Gastroesophageal sphincter (tissue), 3 donors: ENCODE results near the gene ALG12.

ENCODE experiments used
- EP300 ChIP-seq: sonication (generic); formaldehyde crosslinking; IDR thresholded peaks from one replicate; pipeline ENCODE4 v1.6.1; 2017; ENCODE audit warnings: antibody characterized with exemption, mild to moderate bottlenecking
- POLR2A ChIP-seq, 2 donors: fragments of 450-650 bp; IDR thresholded peaks; one replicate each; pipeline ENCODE4 v1.6.1; 2017; ENCODE audit warnings: antibody characterized with exemption in 2 of 2, mild to moderate bottlenecking in 2 of 2, moderate library complexity in 1 of 2
- POLR2AphosphoS5 ChIP-seq: sonication (generic); formaldehyde crosslinking; IDR thresholded peaks from one replicate; pipeline ENCODE4 v1.6.1; 2017; ENCODE audit warnings: antibody characterized with exemption
- TF ChIP-seq, protein P1 (sequence below), 4 experiments: fragments of 200-600 bp in 2 of 4; fragments of 450-650 bp in 2 of 4; sonication (generic) in 1 of 4; IDR thresholded peaks; one replicate each; pipeline ENCODE4 v1.5.1; 2017 to 2019; ENCODE audit warnings: antibody characterized with exemption in 4 of 4, mild to moderate bottlenecking in 2 of 4, moderate library complexity in 2 of 4

GRCh38 chr22:49852898-49853894, 65.0 kb downstream of the ALG12 start, which contains the start of gene ZBED4:
- TF ChIP-seq, protein P1, sequence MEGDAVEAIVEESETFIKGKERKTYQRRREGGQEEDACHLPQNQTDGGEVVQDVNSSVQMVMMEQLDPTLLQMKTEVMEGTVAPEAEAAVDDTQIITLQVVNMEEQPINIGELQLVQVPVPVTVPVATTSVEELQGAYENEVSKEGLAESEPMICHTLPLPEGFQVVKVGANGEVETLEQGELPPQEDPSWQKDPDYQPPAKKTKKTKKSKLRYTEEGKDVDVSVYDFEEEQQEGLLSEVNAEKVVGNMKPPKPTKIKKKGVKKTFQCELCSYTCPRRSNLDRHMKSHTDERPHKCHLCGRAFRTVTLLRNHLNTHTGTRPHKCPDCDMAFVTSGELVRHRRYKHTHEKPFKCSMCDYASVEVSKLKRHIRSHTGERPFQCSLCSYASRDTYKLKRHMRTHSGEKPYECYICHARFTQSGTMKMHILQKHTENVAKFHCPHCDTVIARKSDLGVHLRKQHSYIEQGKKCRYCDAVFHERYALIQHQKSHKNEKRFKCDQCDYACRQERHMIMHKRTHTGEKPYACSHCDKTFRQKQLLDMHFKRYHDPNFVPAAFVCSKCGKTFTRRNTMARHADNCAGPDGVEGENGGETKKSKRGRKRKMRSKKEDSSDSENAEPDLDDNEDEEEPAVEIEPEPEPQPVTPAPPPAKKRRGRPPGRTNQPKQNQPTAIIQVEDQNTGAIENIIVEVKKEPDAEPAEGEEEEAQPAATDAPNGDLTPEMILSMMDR (IDR thresholded peaks at IDR 0.05), result no peak
- TF ChIP-seq POLR2AphosphoS5, result peak; percentile 78
- peak; percentile 53 to 65 for TF ChIP-seq POLR2A (IDR thresholded peaks at IDR 0.05)
- no peak for TF ChIP-seq EP300
